ENCODE measurements around the gene GALNT18.

DNA sequence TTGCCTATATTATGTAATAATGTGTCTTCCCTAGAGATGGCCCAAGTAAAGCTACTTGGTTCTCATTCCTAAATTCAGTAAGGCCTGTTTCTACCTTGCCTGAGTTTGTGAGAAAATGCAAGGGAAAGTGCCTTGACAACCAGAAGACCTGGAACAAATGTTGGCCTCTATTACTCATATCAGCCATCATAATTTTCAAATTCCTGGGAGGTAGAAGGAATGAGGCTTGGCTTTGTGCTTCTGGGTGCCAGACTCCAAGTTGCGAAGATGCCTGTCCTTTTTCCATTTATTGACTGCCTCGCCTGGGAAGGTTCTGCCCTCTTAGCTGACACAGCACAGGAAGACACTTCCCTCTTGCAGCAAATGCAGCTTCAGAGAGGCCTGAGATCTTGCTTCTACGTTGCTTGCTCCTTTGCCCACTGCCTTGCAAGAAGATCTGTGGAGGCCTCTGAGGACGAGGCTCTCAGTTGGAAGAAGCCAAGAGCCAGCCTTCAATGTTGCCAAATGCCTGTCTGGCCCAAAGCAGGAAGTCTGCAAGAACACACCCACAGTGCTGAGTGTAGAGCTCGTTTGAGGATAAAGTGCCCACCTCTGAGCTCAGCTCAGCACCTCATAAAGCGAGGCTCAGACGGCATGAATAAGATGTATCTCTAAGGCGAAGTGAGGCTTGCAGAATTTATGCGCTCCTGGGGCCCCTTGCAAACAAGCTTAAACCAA is 120.1 kb downstream of the GALNT18 start:
- TF ChIP-seq POLR2A (IDR thresholded peaks at IDR 0.05) (no peak), CTCF (IDR thresholded peaks at IDR 0.05) (no peak)
